Measurements from ENCODE around the gene BBS1.

DNA sequence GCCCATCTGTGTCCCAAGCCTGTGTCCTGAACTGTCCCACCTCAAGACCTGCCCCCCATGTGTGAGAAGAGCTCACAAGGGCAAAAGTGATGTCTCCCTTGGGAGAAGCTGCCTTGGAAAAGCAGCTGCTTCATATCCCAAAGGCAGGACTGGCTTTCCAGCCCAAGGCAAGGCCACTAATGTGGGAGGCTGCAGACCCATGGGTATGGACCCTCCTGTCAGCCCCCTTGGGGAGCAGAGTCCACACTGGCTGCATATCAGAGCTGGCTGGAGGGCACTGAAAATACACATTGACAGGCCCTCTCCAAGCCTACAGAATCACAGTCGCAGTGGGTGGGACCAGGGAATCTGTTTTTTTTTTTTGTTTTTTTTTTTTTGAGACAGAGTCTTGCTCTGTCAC lies 41.0 kb upstream of the BBS1 start:
- TF ChIP-seq CTCF (IDR thresholded peaks at IDR 0.05 in 8 of 11, conservative IDR thresholded peaks at IDR 0.05 in 3 of 11): no peak
- TF ChIP-seq POLR2A (IDR thresholded peaks at IDR 0.05): no peak
- TF ChIP-seq POLR2AphosphoS5 (IDR thresholded peaks at IDR 0.05): no peak
